GM23338 (cell line): ENCODE data around the gene EML2. TPM values are rescaled to one million over a fixed set of nuclear protein-coding genes. Genes with fewer than 3 reads are reported as not detected.

Experiments
- ATAC-seq: fragments of 200-7000 bp; cut with Tn5 transposase; 3 replicates; pipeline ENCODE4 v1.9.1; 2020
- DNase-seq: peaks from one replicate; pipeline ENCODE4 v3.0.0-alpha.2; 2015; ENCODE audit warnings: low spot score
- H2AFZ ChIP-seq: fragments of 200-600 bp; sonication (generic); 2 replicates; pipeline ENCODE4 v1.8.0; 2016; ENCODE audit warnings: antibody characterized with exemption, mild to moderate bottlenecking, moderate library complexity
- H3F3A ChIP-seq: fragments of 200-600 bp; sonication (generic); replicated peaks from 2 replicates; pipeline ENCODE4 v1.8.0; 2017; ENCODE audit warnings: antibody characterized with exemption, mixed run types, low read depth
- H3K27ac ChIP-seq: fragments of 200-600 bp; sonication (generic); 2 replicates; pipeline ENCODE4 v1.6.1; 2016; ENCODE audit warnings: low read depth
- H3K27me3 ChIP-seq: fragments of 200-600 bp; sonication (generic); 2 replicates; pipeline ENCODE4 v1.8.0; 2016; ENCODE audit warnings: mild to moderate bottlenecking, mixed run types, moderate library complexity; ENCODE audit not compliant: insufficient read depth
- H3K36me3 ChIP-seq: fragments of 200-600 bp; sonication (generic); 2 replicates; pipeline ENCODE4 v1.8.0; 2016; ENCODE audit warnings: mild to moderate bottlenecking; ENCODE audit not compliant: insufficient read depth
- H3K4me1 ChIP-seq: fragments of 200-600 bp; sonication (generic); 2 replicates; pipeline ENCODE4 v1.8.0; 2016; ENCODE audit warnings: mild to moderate bottlenecking, moderate library complexity; ENCODE audit not compliant: insufficient read depth
- H3K4me2 ChIP-seq: fragments of 200-600 bp; sonication (generic); 2 replicates; pipeline ENCODE4 v1.7.1; 2017; ENCODE audit warnings: mixed run types
- H3K4me3 ChIP-seq: fragments of 200-600 bp; sonication (generic); 2 replicates; pipeline ENCODE4 v1.6.1; 2016; ENCODE audit warnings: mixed run types
- H3K79me2 ChIP-seq: fragments of 200-600 bp; sonication (generic); replicated peaks from 2 replicates; pipeline ENCODE4 v1.8.0; 2017; ENCODE audit warnings: mild to moderate bottlenecking; ENCODE audit not compliant: insufficient read depth
- H3K9me2 ChIP-seq: fragments of 200-600 bp; sonication (generic); 2 replicates; pipeline ENCODE4 v1.8.0; 2017; ENCODE audit not compliant: insufficient read depth
- H4K20me1 ChIP-seq: fragments of 200-600 bp; sonication (generic); replicated peaks from 2 replicates; pipeline ENCODE4 v1.8.0; 2017; ENCODE audit warnings: mild to moderate bottlenecking; ENCODE audit not compliant: insufficient read depth
- H3K27ac Mint-ChIP-seq: 2 replicates; pipeline ENCODE4 v1.8.0; 2020; ENCODE audit warnings: inconsistent platforms, mild to moderate bottlenecking, moderate library complexity, mixed read lengths
- H3K27me3 Mint-ChIP-seq: 3 replicates; pipeline ENCODE4 v1.8.0; 2022; ENCODE audit warnings: low read depth, mild to moderate bottlenecking, moderate library complexity, mixed read lengths, inconsistent platforms; ENCODE audit not compliant: insufficient read depth, poor library complexity
- H3K36me3 Mint-ChIP-seq: 3 replicates; pipeline ENCODE4 v1.8.0; 2021; ENCODE audit warnings: low read depth, mild to moderate bottlenecking, inconsistent platforms, moderate library complexity, mixed read lengths
- H3K4me1 Mint-ChIP-seq: 3 replicates; pipeline ENCODE4 v1.8.0; 2020; ENCODE audit warnings: mild to moderate bottlenecking, inconsistent platforms, mixed read lengths
- H3K4me3 Mint-ChIP-seq: 3 replicates; pipeline ENCODE4 v1.8.0; 2021; ENCODE audit warnings: moderate library complexity, mild to moderate bottlenecking, inconsistent platforms, mixed read lengths
- H3K9me3 Mint-ChIP-seq: 3 replicates; pipeline ENCODE4 v1.8.0; 2020; ENCODE audit warnings: moderate library complexity, mild to moderate bottlenecking, inconsistent platforms, mixed read lengths
- CREB1 ChIP-seq: fragments of 250-450 bp; sonication (Bioruptor Pico); IDR thresholded peaks from 2 replicates; pipeline ENCODE4 v1.5.0; 2020; ENCODE audit warnings: low read depth, mild to moderate bottlenecking, moderate library complexity
- EZH2 ChIP-seq: fragments of 200-600 bp; sonication (generic); IDR thresholded peaks from one replicate; pipeline ENCODE4 v1.8.0; 2017; ENCODE audit warnings: antibody characterized with exemption, mild to moderate bottlenecking, low read depth; ENCODE audit not compliant: unreplicated experiment
- EZH2phosphoT487 ChIP-seq: fragments of 200-600 bp; sonication (generic); IDR thresholded peaks from one replicate; pipeline ENCODE4 v1.8.1; 2018; ENCODE audit warnings: antibody characterized with exemption; ENCODE audit not compliant: unreplicated experiment
- POLR2AphosphoS5 ChIP-seq: IDR thresholded peaks from 2 replicates; pipeline ENCODE4 v1.6.1; 2016; ENCODE audit warnings: antibody characterized with exemption, low read depth
- ZNF331 ChIP-seq: fragments of 250-450 bp; sonication (Bioruptor Pico); IDR thresholded peaks from 2 replicates; pipeline ENCODE4 v1.5.0; 2020; ENCODE audit warnings: low read depth, mild to moderate bottlenecking, moderate library complexity
- polyA plus RNA-seq: library from polyadenylated mRNA; unstranded; fragments of >200 nt; fragmentation: Nextera tagmentation; extraction: Ambion mirVana; gene quantifications from 2 replicates; pipeline ENCODE4 v1.2.1, GENCODE V29; 2016
- total RNA-seq: library from RNA; depleted of rRNA; stranded (reverse); fragments of >200 nt; shearing (Covaris generic); gene quantifications from 2 replicates; pipeline ENCODE4 v1.2.3, GENCODE V29; 2014
- TF ChIP-seq, protein P1 (sequence below): fragments of 250-450 bp; sonication (Bioruptor Pico); IDR thresholded peaks from 2 replicates; pipeline ENCODE4 v1.5.0; 2020; ENCODE audit warnings: mild to moderate bottlenecking, moderate library complexity
- TF ChIP-seq, protein P2 (sequence below), 2 experiments: fragments of 200-600 bp in 1 of 2; sonication (generic) in 1 of 2; conservative IDR thresholded peaks; 2 replicates each; pipeline versions ENCODE4 v1.5.1 to v1.6.1; 2016 to 2017; ENCODE audit warnings: antibody characterized with exemption in 2 of 2, low read depth in 2 of 2, mild to moderate bottlenecking in 2 of 2, moderate library complexity in 1 of 2
- TF ChIP-seq, protein P3 (sequence below): IDR thresholded peaks from 2 replicates; pipeline ENCODE4 v1.6.1; 2016; ENCODE audit warnings: antibody characterized with exemption

Gene EML2
- total and polyA plus RNA-seq, 2 experiments from 2014 or later: 7.1 to 33.9 TPM

DNA sequence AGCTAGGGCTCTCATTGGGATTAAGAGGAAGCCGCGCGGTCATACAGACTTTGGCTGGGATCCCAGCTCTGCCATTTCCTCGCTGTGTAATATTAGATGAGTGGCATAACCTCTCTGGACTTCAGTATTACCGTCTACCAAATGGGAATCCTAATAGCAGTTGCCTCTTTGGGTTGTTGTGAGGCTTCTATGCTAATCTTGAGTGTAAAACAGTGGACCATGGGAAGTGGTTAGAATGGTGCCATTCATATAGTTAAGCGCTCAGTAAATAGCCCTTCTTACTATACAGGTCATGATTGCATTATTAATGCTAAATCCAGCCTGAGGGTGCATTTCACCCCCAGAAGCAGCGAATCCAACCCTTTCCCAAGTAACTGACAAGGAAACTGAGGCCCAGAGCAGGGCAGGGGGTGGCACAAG, 54.0 kb downstream of the EML2 start (continued):
- TF ChIP-seq, protein P1, sequence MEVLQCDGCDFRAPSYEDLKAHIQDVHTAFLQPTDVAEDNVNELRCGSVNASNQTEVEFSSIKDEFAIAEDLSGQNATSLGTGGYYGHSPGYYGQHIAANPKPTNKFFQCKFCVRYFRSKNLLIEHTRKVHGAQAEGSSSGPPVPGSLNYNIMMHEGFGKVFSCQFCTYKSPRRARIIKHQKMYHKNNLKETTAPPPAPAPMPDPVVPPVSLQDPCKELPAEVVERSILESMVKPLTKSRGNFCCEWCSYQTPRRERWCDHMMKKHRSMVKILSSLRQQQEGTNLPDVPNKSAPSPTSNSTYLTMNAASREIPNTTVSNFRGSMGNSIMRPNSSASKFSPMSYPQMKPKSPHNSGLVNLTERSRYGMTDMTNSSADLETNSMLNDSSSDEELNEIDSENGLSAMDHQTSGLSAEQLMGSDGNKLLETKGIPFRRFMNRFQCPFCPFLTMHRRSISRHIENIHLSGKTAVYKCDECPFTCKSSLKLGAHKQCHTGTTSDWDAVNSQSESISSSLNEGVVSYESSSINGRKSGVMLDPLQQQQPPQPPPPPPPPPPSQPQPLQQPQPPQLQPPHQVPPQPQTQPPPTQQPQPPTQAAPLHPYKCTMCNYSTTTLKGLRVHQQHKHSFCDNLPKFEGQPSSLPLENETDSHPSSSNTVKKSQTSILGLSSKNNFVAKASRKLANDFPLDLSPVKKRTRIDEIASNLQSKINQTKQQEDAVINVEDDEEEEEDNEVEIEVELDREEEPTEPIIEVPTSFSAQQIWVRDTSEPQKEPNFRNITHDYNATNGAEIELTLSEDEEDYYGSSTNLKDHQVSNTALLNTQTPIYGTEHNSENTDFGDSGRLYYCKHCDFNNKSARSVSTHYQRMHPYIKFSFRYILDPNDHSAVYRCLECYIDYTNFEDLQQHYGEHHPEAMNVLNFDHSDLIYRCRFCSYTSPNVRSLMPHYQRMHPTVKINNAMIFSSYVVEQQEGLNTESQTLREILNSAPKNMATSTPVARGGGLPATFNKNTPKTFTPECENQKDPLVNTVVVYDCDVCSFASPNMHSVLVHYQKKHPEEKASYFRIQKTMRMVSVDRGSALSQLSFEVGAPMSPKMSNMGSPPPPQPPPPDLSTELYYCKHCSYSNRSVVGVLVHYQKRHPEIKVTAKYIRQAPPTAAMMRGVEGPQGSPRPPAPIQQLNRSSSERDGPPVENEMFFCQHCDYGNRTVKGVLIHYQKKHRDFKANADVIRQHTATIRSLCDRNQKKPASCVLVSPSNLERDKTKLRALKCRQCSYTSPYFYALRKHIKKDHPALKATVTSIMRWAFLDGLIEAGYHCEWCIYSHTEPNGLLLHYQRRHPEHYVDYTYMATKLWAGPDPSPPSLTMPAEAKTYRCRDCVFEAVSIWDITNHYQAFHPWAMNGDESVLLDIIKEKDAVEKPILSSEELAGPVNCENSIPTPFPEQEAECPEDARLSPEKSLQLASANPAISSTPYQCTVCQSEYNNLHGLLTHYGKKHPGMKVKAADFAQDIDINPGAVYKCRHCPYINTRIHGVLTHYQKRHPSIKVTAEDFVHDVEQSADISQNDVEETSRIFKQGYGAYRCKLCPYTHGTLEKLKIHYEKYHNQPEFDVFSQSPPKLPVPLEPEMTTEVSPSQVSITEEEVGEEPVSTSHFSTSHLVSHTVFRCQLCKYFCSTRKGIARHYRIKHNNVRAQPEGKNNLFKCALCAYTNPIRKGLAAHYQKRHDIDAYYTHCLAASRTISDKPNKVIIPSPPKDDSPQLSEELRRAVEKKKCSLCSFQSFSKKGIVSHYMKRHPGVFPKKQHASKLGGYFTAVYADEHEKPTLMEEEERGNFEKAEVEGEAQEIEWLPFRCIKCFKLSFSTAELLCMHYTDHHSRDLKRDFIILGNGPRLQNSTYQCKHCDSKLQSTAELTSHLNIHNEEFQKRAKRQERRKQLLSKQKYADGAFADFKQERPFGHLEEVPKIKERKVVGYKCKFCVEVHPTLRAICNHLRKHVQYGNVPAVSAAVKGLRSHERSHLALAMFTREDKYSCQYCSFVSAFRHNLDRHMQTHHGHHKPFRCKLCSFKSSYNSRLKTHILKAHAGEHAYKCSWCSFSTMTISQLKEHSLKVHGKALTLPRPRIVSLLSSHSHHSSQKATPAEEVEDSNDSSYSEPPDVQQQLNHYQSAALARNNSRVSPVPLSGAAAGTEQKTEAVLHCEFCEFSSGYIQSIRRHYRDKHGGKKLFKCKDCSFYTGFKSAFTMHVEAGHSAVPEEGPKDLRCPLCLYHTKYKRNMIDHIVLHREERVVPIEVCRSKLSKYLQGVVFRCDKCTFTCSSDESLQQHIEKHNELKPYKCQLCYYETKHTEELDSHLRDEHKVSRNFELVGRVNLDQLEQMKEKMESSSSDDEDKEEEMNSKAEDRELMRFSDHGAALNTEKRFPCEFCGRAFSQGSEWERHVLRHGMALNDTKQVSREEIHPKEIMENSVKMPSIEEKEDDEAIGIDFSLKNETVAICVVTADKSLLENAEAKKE (CRISPR knock-in tag): no peak
- TF ChIP-seq, protein P2, sequence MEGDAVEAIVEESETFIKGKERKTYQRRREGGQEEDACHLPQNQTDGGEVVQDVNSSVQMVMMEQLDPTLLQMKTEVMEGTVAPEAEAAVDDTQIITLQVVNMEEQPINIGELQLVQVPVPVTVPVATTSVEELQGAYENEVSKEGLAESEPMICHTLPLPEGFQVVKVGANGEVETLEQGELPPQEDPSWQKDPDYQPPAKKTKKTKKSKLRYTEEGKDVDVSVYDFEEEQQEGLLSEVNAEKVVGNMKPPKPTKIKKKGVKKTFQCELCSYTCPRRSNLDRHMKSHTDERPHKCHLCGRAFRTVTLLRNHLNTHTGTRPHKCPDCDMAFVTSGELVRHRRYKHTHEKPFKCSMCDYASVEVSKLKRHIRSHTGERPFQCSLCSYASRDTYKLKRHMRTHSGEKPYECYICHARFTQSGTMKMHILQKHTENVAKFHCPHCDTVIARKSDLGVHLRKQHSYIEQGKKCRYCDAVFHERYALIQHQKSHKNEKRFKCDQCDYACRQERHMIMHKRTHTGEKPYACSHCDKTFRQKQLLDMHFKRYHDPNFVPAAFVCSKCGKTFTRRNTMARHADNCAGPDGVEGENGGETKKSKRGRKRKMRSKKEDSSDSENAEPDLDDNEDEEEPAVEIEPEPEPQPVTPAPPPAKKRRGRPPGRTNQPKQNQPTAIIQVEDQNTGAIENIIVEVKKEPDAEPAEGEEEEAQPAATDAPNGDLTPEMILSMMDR (conservative IDR thresholded peaks at IDR 0.05; ENCODE audit: low read depth in 2 of 2): no peak
- no peak for TF ChIP-seq EZH2phosphoT487
- TF ChIP-seq CREB1: no peak

DNA sequence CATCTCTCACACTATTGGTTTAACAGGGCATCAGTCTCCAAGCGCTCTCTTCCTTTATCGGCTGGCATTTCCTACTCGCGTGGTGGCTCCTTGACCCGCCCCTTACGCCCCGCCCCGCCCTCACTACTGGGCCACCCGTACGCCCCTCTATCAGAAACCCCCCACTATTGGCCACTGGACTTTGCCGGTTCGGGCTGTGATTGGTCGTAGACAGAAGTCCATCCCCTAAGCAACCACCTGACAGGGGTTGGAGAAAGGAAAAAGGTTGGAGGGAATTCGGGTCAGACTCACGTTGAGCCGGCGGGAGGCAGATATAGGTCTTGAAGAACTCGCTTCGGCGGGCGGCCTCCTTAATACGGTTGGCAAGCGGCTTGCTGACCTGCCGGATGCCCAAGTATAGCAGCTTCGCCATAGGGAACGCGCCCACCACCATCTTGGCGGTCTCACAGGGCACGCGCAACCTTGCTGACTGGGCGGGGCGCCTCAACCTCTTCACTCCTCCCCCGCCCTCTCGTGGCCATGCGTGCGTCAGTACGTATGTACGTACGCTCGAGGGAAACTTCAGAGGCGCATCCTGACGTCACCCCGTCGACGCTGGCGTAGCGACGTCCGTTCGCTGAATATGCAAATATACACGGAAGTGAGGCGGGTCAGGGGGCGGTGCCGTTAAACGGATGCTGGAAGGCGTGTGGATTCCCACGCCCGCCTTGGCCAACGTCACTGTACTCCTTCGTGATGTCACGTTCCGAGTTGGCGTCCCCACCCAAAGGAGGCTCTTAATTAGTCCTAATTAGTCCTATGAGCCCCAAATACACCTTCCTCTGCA, 54.7 kb downstream of the EML2 start, which contains the start of gene OPA3:
OPA3 (minus strand) TSS at position 471 of the 826 bp plus-strand sequence; CDS start at position 433, 38 bp downstream.
- Histone ChIP-seq H3K4me3 (peak within 1 kb of the TSS; percentile 56), H2AFZ (peak within 1 kb of the TSS; percentile 85), H3K79me2 (peaks cover 12% of the 10 kb centered on the region), H3F3A (peaks cover 11% of the 10 kb centered on the region), H3K36me3 (no peaks in the 10 kb centered on the region), H3K27me3 (peaks cover 1% of the 10 kb centered on the region; the same call in 1 of the 2 replicates), H3K27ac (peak within 1 kb of the TSS; percentile 87), H3K9me2 (no peaks in the 10 kb centered on the region), H3K4me1 (no peaks in the 10 kb centered on the region; the same call in 1 of the 2 replicates), H4K20me1 (no peaks in the 10 kb centered on the region; the same call in 1 of the 2 replicates), H3K4me2 (peak within 1 kb of the TSS; percentile 83)
- Mint-ChIP-seq H3K27ac (peak within 1 kb of the TSS; percentile 98), H3K27me3 (peaks cover 17% of the 10 kb centered on the region), H3K4me1 (peaks cover 6% of the 10 kb centered on the region), H3K4me3 (peak within 1 kb of the TSS; percentile 92), H3K36me3 (peaks cover 9% of the 10 kb centered on the region; the same call in 1 of the 3 replicates), H3K9me3 (no peaks in the 10 kb centered on the region; the same call in 2 of the 3 replicates)
- TF ChIP-seq, protein P3, sequence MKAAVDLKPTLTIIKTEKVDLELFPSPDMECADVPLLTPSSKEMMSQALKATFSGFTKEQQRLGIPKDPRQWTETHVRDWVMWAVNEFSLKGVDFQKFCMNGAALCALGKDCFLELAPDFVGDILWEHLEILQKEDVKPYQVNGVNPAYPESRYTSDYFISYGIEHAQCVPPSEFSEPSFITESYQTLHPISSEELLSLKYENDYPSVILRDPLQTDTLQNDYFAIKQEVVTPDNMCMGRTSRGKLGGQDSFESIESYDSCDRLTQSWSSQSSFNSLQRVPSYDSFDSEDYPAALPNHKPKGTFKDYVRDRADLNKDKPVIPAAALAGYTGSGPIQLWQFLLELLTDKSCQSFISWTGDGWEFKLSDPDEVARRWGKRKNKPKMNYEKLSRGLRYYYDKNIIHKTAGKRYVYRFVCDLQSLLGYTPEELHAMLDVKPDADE: peak; percentile 73
- TF ChIP-seq, protein P2 (conservative IDR thresholded peaks at IDR 0.05; ENCODE audit: low read depth in 2 of 2): no peak
- TF ChIP-seq EZH2phosphoT487 (no peak), CREB1 (peak; percentile 97), ZNF331 (CRISPR knock-in tag) (no peak), POLR2AphosphoS5 (peak; percentile 79), EZH2 (no peak)
- DNase-seq: peak; percentile 100
- ATAC-seq: peak; percentile 93
